HepG2 (cell line): ENCODE results near the gene ABHD17B.

Experiments used
- CTCF ChIP-seq: sonication (generic); formaldehyde crosslinking; IDR thresholded peaks from 2 replicates; pipeline ENCODE4 v1.5.0; 2020; ENCODE audit warnings: mild to moderate bottlenecking, missing genetic modification reagents, moderate library complexity
- ESRRA ChIP-seq: sonication (generic); formaldehyde crosslinking; IDR thresholded peaks from 2 replicates; pipeline ENCODE4 v1.5.1; 2020; ENCODE audit warnings: mild to moderate bottlenecking, low read depth, missing genetic modification reagents
- EZH2 ChIP-seq: conservative IDR thresholded peaks from 2 replicates; pipeline ENCODE4 v1.6.1; 2012; ENCODE audit warnings: mild to moderate bottlenecking, low read depth, low read length, moderate library complexity
- HBP1 ChIP-seq: IDR thresholded peaks from 2 replicates; pipeline ENCODE4 v1.6.1; 2016; ENCODE audit warnings: low read depth, control low read depth
- POLR2A ChIP-seq, 2 experiments: IDR thresholded peaks; 2 replicates each; pipeline ENCODE4 v1.6.1; 2011; ENCODE audit warnings: low read depth in 2 of 2, low read length in 2 of 2, mild to moderate bottlenecking in 1 of 2, moderate library complexity in 1 of 2; ENCODE audit not compliant: insufficient read depth in 1 of 2
- ZNF121 ChIP-seq: sonication (generic); formaldehyde crosslinking; IDR thresholded peaks from 2 replicates; pipeline ENCODE4 v1.5.0; 2020; ENCODE audit warnings: mild to moderate bottlenecking, missing genetic modification reagents
- ZNF354B ChIP-seq: sonication (generic); formaldehyde crosslinking; IDR thresholded peaks from 2 replicates; pipeline ENCODE4 v1.8.0; 2022; ENCODE audit warnings: mild to moderate bottlenecking, missing genetic modification reagents
- ZNF598 ChIP-seq: sonication (generic); formaldehyde crosslinking; IDR thresholded peaks from 2 replicates; pipeline ENCODE4 v1.5.1; 2020; ENCODE audit warnings: mild to moderate bottlenecking, missing genetic modification reagents, borderline replicate concordance
- ZNF703 ChIP-seq: sonication (generic); formaldehyde crosslinking; IDR thresholded peaks from 2 replicates; pipeline ENCODE4 v1.5.1; 2020; ENCODE audit warnings: missing genetic modification reagents, mild to moderate bottlenecking, moderate library complexity, borderline replicate concordance
- TF ChIP-seq, protein P1 (sequence below): IDR thresholded peaks from 2 replicates; pipeline ENCODE4 v1.6.1; 2016; ENCODE audit warnings: control low read depth
- TF ChIP-seq, protein P2 (sequence below): sonication (generic); formaldehyde crosslinking; IDR thresholded peaks from 2 replicates; pipeline ENCODE4 v1.4.0; 2020; ENCODE audit warnings: mild to moderate bottlenecking, missing genetic modification reagents
- TF ChIP-seq, protein P3 (sequence below): sonication (generic); formaldehyde crosslinking; IDR thresholded peaks from 2 replicates; pipeline ENCODE4 v1.9.0; 2021; ENCODE audit warnings: missing genetic modification reagents, mild to moderate bottlenecking, borderline replicate concordance

GRCh38 chr9:71937898-71938297 lies 26.9 kb upstream of the ABHD17B start:
- TF ChIP-seq CTCF (CRISPR knock-in tag): no peak
- TF ChIP-seq, protein P1, sequence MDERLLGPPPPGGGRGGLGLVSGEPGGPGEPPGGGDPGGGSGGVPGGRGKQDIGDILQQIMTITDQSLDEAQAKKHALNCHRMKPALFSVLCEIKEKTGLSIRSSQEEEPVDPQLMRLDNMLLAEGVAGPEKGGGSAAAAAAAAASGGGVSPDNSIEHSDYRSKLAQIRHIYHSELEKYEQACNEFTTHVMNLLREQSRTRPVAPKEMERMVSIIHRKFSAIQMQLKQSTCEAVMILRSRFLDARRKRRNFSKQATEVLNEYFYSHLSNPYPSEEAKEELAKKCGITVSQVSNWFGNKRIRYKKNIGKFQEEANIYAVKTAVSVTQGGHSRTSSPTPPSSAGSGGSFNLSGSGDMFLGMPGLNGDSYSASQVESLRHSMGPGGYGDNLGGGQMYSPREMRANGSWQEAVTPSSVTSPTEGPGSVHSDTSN: no peak
- TF ChIP-seq, protein P2, sequence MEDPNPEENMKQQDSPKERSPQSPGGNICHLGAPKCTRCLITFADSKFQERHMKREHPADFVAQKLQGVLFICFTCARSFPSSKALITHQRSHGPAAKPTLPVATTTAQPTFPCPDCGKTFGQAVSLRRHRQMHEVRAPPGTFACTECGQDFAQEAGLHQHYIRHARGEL (CRISPR knock-in tag): no peak
- TF ChIP-seq HBP1 (CRISPR knock-in tag): no peak
- TF ChIP-seq ZNF703 (CRISPR knock-in tag): no peak
- TF ChIP-seq ZNF598 (CRISPR knock-in tag): no peak
- no peak for TF ChIP-seq EZH2
- TF ChIP-seq ZNF354B: no peak
- no peak for TF ChIP-seq ZNF121
- no peak for TF ChIP-seq POLR2A (IDR thresholded peaks at IDR 0.05; ENCODE audit: insufficient read depth in 1 of 2, low read depth in 2 of 2, low read length in 2 of 2)
- no peak for TF ChIP-seq ESRRA (CRISPR knock-in tag)
- TF ChIP-seq, protein P3, sequence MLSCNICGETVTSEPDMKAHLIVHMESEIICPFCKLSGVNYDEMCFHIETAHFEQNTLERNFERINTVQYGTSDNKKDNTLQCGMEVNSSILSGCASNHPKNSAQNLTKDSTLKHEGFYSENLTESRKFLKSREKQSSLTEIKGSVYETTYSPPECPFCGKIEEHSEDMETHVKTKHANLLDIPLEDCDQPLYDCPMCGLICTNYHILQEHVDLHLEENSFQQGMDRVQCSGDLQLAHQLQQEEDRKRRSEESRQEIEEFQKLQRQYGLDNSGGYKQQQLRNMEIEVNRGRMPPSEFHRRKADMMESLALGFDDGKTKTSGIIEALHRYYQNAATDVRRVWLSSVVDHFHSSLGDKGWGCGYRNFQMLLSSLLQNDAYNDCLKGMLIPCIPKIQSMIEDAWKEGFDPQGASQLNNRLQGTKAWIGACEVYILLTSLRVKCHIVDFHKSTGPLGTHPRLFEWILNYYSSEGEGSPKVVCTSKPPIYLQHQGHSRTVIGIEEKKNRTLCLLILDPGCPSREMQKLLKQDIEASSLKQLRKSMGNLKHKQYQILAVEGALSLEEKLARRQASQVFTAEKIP (CRISPR knock-in tag): no peak
